T-helper 2 cell (primary cell): ENCODE data around the gene POC5.
"Not testable (repeated sequence)": the region's sequence is repeated elsewhere in the genome, so short reads cannot be mapped to it uniquely, and the experiment has no call there.

Experiments used
- DNase-seq, 5 experiments: peaks; one replicate each; pipeline versions ENCODE4 v3.0.0 to v3.0.0-alpha.2; 2012 to 2022

The POC5 gene

GRCh38 chr5:75706016-75706415, 11.2 kb downstream of the POC5 start:
- DNase-seq = no peak

DNA sequence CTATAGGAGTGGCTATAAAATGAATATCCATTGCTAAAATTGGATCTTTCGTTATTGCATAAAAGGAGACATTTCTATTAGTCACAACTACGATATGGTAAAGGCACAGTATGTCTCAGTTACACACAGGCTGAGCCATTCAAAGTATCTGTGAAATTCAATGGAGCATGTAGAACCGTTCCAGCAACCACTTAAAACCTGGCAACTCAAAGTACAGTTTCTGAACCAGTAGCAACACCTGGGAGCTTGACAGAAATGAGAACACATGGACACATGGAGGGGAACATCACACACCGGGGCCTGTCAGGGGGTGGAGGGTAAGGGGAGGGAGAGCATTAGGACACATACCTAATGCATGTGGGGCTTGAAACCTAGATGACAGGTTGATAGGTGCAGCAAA, 15.4 kb downstream of the POC5 start:
- no peak for DNase-seq

- DNase-seq = not testable (repeated sequence)
Observed at GRCh38 chr5:75695472-75696351, 21.5 kb downstream of the POC5 start.

DNA sequence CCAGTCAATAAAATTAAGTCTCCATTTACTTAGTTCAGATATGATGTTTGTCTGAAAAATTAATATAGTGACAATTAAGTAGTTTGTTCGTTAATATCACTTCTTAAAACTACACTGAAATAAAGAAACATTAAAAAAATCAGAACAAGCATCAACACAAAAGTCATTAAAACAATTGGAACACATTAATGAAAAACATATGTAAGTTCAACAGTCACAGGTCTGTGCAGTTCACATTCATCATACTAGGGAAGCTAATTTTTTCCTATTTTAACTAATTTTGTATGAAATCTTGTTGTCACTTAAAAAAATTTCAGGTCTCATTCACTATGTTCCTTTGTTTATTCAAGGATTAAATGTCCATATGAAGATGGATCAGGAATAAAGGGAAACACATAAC, 22.5 kb downstream of the POC5 start:
- DNase-seq = no peak

GRCh38 chr5:75690669-75691068, 26.6 kb downstream of the POC5 start:
- DNase-seq = peak in 1 of 5 experiments; percentile 75

GRCh38 chr5:75686480-75686879, 30.8 kb downstream of the POC5 start:
- DNase-seq = no peak

DNA sequence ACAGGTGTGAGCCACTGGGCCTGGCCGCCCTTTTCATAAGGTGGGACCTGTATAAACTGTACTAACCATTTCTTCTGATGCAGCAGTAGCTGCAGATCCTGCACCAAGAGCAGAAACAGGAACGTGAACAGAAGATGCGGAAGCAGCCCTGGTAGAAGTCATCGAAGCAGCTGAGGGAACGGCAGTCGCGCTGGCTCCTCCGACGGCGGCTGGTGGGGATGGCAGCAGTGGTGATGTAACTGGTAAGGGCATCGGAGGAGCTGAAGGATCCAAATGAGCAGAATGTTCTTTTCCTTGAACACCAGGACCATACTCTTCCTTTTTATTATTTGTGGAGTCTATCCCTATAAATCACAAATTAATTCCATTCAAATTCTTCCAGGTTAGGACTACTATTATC, 32.1 kb downstream of the POC5 start:
- no peak for DNase-seq

DNA sequence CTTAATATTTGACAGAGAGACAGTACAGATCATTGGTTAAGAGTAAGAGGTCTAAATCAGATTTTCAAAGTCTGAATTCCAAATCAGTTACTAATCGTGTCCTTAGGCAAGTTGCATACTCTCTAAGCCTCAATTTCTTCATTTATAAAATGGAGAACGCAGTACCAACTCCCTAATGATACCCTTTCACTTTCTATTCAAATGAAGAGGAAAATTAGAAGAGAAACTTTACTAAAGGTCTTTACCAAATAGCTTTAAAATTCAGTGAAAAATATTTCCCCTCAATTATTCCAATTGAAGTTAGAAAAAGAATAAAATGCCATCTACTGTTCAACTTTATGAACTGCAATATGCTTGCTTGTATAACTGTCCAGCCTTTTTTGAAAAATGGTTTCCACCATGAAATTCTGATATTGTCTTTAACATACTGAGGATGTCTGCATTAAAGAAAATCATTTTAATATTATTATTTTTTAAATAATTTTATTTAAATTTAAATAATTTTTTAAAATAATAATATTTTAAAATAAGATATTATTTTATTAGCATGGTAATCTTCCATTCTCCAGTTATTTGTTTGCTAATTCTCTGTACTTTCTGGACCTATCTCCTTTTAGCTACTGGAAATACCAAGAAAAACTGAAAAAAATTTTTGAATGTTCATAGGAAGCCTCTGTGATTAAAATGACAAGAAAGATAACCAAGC, 36.0 kb downstream of the POC5 start:
- DNase-seq = peak in 1 of 5 experiments; percentile 53

DNA sequence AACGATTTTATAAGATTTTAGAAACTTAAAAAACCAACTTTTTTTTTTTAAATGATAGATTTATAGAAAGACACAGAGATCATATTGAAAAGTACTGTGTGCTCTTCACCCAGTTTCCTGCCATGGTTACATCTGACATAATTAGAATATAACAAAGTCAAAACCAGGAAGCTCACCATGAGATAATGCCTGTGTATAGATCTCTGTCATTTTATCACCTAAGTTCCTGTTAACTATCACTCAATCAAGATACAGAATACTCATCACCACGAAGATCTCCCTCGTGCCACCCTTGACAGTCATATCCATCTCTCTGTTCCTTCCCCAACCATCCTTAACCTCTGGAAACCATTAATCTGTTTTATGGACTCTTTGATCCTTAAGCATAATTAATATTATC, 39.1 kb downstream of the POC5 start:
- DNase-seq = peak in 1 of 5 experiments; percentile 83

DNA sequence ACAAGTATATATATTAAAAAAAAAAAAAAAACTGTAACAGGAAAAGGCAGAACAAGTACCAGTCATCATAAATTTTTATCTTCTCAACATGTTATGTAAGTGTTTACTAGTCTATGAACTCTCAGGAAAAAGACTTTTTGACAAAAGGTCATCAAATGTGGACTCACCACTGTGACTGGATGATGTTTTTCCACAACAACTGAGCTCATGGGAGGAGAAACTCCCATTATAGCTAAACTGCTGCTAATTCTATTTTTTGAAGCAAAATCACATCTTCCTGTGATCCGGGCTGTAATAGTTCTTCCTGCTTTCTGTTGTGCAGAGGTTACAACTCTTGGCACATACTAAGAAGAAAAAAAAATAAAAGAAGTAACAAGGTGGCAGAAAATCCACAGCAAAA, 39.6 kb downstream of the POC5 start:
- no peak for DNase-seq

- DNase-seq = peak in 1 of 5 experiments; percentile 72
Observed at GRCh38 chr5:75675783-75676182, 41.5 kb downstream of the POC5 start.

GRCh38 chr5:75672616-75673015, 44.6 kb downstream of the POC5 start:
- no peak for DNase-seq

DNA sequence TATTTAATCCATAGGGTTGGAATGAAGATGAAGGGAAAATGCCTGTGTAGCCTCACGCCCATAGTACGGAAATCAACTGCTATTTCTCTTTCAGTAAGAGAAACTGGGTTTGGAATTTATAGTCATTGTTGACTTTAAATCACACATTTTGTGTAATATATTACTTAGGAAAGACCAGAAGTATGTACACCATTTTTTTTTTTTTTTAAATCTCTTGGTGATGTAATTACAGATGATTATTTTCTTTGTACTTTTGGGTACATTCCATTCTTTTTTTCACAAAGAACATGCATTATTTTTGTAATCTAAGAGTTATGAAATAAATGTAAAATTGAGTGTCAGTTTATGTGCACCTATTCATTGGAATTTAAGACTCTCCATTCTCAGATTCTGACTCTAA, 45.7 kb downstream of the POC5 start:
- DNase-seq = no peak

- peak in 1 of 5 experiments; percentile 44 for DNase-seq
Observed at GRCh38 chr5:75670577-75670976, 46.7 kb downstream of the POC5 start.

DNA sequence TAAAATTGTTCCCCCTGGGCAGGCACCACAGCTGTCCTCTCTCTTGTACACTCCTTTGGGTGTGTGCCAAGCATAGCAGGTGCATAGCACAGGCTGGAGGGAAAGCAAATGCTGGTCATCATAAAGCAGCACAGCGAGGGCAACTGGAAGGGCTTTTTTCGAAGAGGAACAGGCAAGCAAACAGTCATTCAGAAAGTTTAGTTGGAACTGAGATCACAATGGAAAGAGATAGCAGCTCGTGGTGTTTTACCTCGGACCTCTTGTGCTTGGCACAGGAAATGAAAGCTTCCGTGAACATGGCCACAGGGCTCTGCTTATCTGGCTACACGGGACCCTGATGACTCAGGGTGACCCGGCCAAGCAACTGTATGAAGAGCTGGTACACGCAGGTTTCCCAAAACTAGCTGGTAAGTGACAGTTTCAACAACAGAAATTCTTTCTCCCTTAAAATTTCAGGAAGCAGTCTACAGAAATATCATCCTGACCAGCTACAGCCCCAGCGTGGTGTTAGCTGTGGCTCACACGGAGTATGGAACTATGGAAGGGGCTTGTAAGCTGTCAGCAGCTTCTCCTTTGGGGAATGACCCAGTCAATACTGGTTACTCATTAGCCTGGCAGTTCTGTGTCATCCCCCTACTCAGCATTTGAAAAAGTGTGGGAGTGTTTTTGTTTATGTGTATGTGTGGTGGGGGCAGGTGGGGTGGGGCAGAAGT, 48.1 kb downstream of the POC5 start:
- DNase-seq = peak in 3 of 5 experiments; percentile 8 to 94 (median 28)

DNA sequence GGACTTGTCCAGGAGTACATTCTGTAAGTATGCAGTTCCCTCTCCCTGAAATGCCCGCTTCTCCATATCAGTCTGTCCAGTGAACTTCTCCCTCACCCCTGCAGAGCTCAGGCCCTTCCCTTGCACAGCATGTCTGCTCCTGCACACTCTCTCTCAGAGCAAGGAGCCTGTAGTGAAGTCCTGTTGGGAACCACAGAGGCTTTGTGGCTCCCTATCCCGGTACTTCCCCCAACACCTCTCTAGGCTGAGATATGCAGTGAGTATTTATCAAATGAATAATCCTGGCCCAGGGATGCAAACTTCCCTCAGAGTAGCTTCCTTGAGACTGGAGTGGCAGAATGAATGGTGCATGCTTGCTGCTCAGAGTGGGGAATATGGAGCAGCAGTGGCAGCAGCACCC, 48.8 kb downstream of the POC5 start:
- DNase-seq = peak in 1 of 5 experiments; percentile 15

DNA sequence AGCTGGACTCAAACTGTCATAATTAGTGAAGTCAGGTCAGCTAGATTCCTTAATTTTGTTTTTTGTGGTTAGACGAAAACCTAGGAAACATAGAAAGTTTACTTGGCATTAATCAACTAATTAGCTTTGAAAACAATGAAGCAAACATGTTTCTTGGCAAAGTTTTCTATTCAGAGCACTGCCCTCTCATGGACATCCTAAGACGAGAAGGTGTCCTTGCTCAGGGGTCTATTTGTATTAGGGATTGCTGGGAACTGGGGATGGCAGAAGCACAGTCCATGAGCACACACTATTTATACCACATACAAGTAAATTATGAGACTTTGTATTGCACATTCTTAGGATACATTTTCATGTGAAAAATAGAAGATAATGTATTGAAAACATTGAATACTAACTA, 49.7 kb downstream of the POC5 start:
- no peak for DNase-seq

DNA sequence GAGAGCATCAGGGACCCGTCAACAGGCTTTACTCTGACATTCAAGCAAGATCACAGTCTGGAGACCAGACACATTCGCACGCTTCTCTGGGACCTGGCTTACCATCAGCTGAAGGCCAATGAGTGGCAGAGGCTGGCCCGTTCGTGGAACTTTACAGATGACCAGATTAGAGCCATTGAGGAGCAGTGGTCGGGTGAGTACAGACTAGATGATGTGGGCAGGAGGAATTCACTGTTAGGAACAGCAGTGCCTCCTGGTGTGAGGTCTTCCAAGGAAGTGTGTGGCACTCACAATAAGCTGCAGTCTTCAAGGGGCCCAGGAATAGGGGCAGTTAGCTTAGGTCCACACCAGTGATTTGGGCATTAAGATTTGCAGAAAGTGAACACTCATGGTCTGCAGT, 50.4 kb downstream of the POC5 start:
- no peak for DNase-seq

DNA sequence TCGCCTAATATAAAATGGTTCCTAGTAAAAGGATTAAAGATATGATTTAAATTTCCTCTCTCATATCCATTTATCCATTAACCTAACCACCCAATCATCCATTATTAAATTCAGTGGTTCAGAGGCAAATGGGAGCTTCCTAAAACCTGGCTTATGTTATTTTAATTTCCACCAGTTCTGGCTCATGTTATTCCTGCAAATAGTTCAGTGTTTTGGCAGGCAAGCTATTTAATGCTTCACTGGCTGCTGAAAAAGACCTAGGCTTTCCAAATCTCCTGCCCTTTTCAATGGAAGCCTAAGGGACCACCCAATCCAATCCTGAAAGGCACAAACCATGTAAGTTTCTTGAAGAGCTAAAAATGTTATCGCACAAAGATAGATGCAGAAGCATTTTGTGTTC, 52.3 kb downstream of the POC5 start:
- no peak for DNase-seq

- no peak for DNase-seq
Observed at GRCh38 chr5:75663579-75664284, 53.5 kb downstream of the POC5 start.

DNA sequence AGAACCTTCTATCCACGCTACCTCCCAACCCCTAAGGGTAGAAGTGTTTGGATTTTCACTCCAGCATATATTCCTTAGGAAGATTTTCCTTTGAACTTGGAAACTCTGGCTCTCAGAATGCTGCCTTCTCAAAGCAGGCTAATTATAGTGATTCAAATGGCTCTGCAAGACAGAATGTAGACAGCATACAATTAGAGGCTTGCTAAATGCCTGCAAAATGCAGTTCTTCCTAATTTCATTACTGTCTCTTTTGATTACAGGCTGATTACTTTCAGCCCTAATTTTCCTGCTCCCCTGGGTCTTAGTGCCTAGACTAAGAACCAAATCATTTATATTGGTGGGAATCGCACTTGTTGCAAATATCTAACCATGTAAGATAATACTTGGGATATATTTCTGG, 55.2 kb downstream of the POC5 start:
- no peak for DNase-seq

GRCh38 chr5:75660678-75661465, 56.4 kb downstream of the POC5 start:
- DNase-seq = no peak
